GM23338 (cell line): ENCODE results near the gene CYP4B1. TPM values are rescaled to one million over a fixed set of nuclear protein-coding genes. Genes with fewer than 3 reads are reported as not detected.
"Not testable (repeated sequence)": the region's sequence is repeated elsewhere in the genome, so short reads cannot be mapped to it uniquely, and the experiment has no call there.

Source experiments
- ATAC-seq: fragments of 200-7000 bp; cut with Tn5 transposase; 3 replicates; pipeline ENCODE4 v1.9.1; 2020
- DNase-seq: peaks from one replicate; pipeline ENCODE4 v3.0.0-alpha.2; 2015; ENCODE audit warnings: low spot score
- H2AFZ ChIP-seq: fragments of 200-600 bp; sonication (generic); 2 replicates; pipeline ENCODE4 v1.8.0; 2016; ENCODE audit warnings: antibody characterized with exemption, mild to moderate bottlenecking, moderate library complexity
- H3F3A ChIP-seq: fragments of 200-600 bp; sonication (generic); replicated peaks from 2 replicates; pipeline ENCODE4 v1.8.0; 2017; ENCODE audit warnings: antibody characterized with exemption, mixed run types, low read depth
- H3K27ac ChIP-seq: fragments of 200-600 bp; sonication (generic); 2 replicates; pipeline ENCODE4 v1.6.1; 2016; ENCODE audit warnings: low read depth
- H3K27me3 ChIP-seq: fragments of 200-600 bp; sonication (generic); 2 replicates; pipeline ENCODE4 v1.8.0; 2016; ENCODE audit warnings: mild to moderate bottlenecking, mixed run types, moderate library complexity; ENCODE audit not compliant: insufficient read depth
- H3K36me3 ChIP-seq: fragments of 200-600 bp; sonication (generic); 2 replicates; pipeline ENCODE4 v1.8.0; 2016; ENCODE audit warnings: mild to moderate bottlenecking; ENCODE audit not compliant: insufficient read depth
- H3K4me1 ChIP-seq: fragments of 200-600 bp; sonication (generic); 2 replicates; pipeline ENCODE4 v1.8.0; 2016; ENCODE audit warnings: mild to moderate bottlenecking, moderate library complexity; ENCODE audit not compliant: insufficient read depth
- H3K4me2 ChIP-seq: fragments of 200-600 bp; sonication (generic); 2 replicates; pipeline ENCODE4 v1.7.1; 2017; ENCODE audit warnings: mixed run types
- H3K4me3 ChIP-seq: fragments of 200-600 bp; sonication (generic); 2 replicates; pipeline ENCODE4 v1.6.1; 2016; ENCODE audit warnings: mixed run types
- H3K79me2 ChIP-seq: fragments of 200-600 bp; sonication (generic); replicated peaks from 2 replicates; pipeline ENCODE4 v1.8.0; 2017; ENCODE audit warnings: mild to moderate bottlenecking; ENCODE audit not compliant: insufficient read depth
- H3K9me2 ChIP-seq: fragments of 200-600 bp; sonication (generic); 2 replicates; pipeline ENCODE4 v1.8.0; 2017; ENCODE audit not compliant: insufficient read depth
- H4K20me1 ChIP-seq: fragments of 200-600 bp; sonication (generic); replicated peaks from 2 replicates; pipeline ENCODE4 v1.8.0; 2017; ENCODE audit warnings: mild to moderate bottlenecking; ENCODE audit not compliant: insufficient read depth
- H3K27ac Mint-ChIP-seq: 2 replicates; pipeline ENCODE4 v1.8.0; 2020; ENCODE audit warnings: inconsistent platforms, mild to moderate bottlenecking, moderate library complexity, mixed read lengths
- H3K27me3 Mint-ChIP-seq: 3 replicates; pipeline ENCODE4 v1.8.0; 2022; ENCODE audit warnings: low read depth, mild to moderate bottlenecking, moderate library complexity, mixed read lengths, inconsistent platforms; ENCODE audit not compliant: insufficient read depth, poor library complexity
- H3K36me3 Mint-ChIP-seq: 3 replicates; pipeline ENCODE4 v1.8.0; 2021; ENCODE audit warnings: low read depth, mild to moderate bottlenecking, inconsistent platforms, moderate library complexity, mixed read lengths
- H3K4me1 Mint-ChIP-seq: 3 replicates; pipeline ENCODE4 v1.8.0; 2020; ENCODE audit warnings: mild to moderate bottlenecking, inconsistent platforms, mixed read lengths
- H3K4me3 Mint-ChIP-seq: 3 replicates; pipeline ENCODE4 v1.8.0; 2021; ENCODE audit warnings: moderate library complexity, mild to moderate bottlenecking, inconsistent platforms, mixed read lengths
- H3K9me3 Mint-ChIP-seq: 3 replicates; pipeline ENCODE4 v1.8.0; 2020; ENCODE audit warnings: moderate library complexity, mild to moderate bottlenecking, inconsistent platforms, mixed read lengths
- CREB1 ChIP-seq: fragments of 250-450 bp; sonication (Bioruptor Pico); IDR thresholded peaks from 2 replicates; pipeline ENCODE4 v1.5.0; 2020; ENCODE audit warnings: low read depth, mild to moderate bottlenecking, moderate library complexity
- EZH2 ChIP-seq: fragments of 200-600 bp; sonication (generic); IDR thresholded peaks from one replicate; pipeline ENCODE4 v1.8.0; 2017; ENCODE audit warnings: antibody characterized with exemption, mild to moderate bottlenecking, low read depth; ENCODE audit not compliant: unreplicated experiment
- JUNB ChIP-seq: IDR thresholded peaks from one replicate; pipeline ENCODE4 v1.6.1; 2016; ENCODE audit warnings: antibody characterized with exemption; ENCODE audit not compliant: unreplicated experiment
- NANOG ChIP-seq: IDR thresholded peaks from 2 replicates; pipeline ENCODE4 v1.6.1; 2016; ENCODE audit warnings: antibody characterized with exemption, borderline replicate concordance
- STAT1 ChIP-seq: IDR thresholded peaks from one replicate; pipeline ENCODE4 v1.6.1; 2016; ENCODE audit warnings: antibody characterized with exemption; ENCODE audit not compliant: unreplicated experiment
- ZNF114 ChIP-seq: fragments of 250-450 bp; sonication (Bioruptor Pico); IDR thresholded peaks from 2 replicates; pipeline ENCODE4 v1.5.0; 2020; ENCODE audit warnings: mild to moderate bottlenecking, moderate library complexity
- polyA plus RNA-seq: library from polyadenylated mRNA; unstranded; fragments of >200 nt; fragmentation: Nextera tagmentation; extraction: Ambion mirVana; gene quantifications from 2 replicates; pipeline ENCODE4 v1.2.1, GENCODE V29; 2016
- total RNA-seq: library from RNA; depleted of rRNA; stranded (reverse); fragments of >200 nt; shearing (Covaris generic); gene quantifications from 2 replicates; pipeline ENCODE4 v1.2.3, GENCODE V29; 2014
- TF ChIP-seq, protein P1 (sequence below): fragments of 250-450 bp; sonication (Bioruptor Pico); IDR thresholded peaks from 2 replicates; pipeline ENCODE4 v1.5.0; 2020; ENCODE audit warnings: mild to moderate bottlenecking, moderate library complexity
- TF ChIP-seq, protein P2 (sequence below): IDR thresholded peaks from 2 replicates; pipeline ENCODE4 v1.6.1; 2016; ENCODE audit warnings: antibody characterized with exemption
- TF ChIP-seq, protein P3 (sequence below), 2 experiments: fragments of 200-600 bp in 1 of 2; sonication (generic) in 1 of 2; conservative IDR thresholded peaks; 2 replicates each; pipeline versions ENCODE4 v1.5.1 to v1.6.1; 2016 to 2017; ENCODE audit warnings: antibody characterized with exemption in 2 of 2, low read depth in 2 of 2, mild to moderate bottlenecking in 2 of 2, moderate library complexity in 1 of 2

CYP4B1 gene
- total and polyA plus RNA-seq, 2 experiments from 2014 or later: not detected

DNA sequence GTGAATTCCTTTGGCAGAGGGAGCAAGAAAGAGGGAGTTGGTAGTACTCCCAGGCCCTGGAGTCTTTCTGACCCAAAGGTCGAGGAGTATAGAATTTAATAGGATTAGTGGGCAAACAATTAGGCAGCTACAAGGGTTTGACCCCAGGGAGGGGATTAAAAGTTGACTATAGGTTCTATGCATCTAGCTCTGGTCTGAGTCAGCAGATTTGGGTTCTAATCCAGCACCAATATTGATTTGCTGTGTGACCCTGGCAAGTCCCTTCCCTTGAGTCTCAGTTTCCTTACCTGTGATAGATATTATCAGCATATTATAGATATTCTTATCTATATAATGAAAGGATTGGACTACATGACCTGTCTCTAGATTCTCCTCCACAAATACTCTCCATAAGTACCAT, 44.9 kb upstream of the CYP4B1 start:
- Mint-ChIP-seq H3K4me3 (no peak overlapping the region), H3K27me3 (peaks cover 2% of the 10 kb centered on the region), H3K27ac (no peak overlapping the region), H3K9me3 (peaks cover under 1% of the 10 kb centered on the region; the same call in 1 of the 3 replicates), H3K36me3 (no peaks in the 10 kb centered on the region), H3K4me1 (peaks cover 23% of the 10 kb centered on the region)
- DNase-seq (no peak), ATAC-seq (no peak)
- no peak overlapping the region for H3K27ac ChIP-seq
- no peaks in the 10 kb centered on the region for H3K79me2 ChIP-seq
- TF ChIP-seq JUNB (no peak), STAT1 (no peak), NANOG (no peak), CREB1 (no peak), EZH2 (no peak), ZNF114 (CRISPR knock-in tag) (no peak)
- TF ChIP-seq, protein P1, sequence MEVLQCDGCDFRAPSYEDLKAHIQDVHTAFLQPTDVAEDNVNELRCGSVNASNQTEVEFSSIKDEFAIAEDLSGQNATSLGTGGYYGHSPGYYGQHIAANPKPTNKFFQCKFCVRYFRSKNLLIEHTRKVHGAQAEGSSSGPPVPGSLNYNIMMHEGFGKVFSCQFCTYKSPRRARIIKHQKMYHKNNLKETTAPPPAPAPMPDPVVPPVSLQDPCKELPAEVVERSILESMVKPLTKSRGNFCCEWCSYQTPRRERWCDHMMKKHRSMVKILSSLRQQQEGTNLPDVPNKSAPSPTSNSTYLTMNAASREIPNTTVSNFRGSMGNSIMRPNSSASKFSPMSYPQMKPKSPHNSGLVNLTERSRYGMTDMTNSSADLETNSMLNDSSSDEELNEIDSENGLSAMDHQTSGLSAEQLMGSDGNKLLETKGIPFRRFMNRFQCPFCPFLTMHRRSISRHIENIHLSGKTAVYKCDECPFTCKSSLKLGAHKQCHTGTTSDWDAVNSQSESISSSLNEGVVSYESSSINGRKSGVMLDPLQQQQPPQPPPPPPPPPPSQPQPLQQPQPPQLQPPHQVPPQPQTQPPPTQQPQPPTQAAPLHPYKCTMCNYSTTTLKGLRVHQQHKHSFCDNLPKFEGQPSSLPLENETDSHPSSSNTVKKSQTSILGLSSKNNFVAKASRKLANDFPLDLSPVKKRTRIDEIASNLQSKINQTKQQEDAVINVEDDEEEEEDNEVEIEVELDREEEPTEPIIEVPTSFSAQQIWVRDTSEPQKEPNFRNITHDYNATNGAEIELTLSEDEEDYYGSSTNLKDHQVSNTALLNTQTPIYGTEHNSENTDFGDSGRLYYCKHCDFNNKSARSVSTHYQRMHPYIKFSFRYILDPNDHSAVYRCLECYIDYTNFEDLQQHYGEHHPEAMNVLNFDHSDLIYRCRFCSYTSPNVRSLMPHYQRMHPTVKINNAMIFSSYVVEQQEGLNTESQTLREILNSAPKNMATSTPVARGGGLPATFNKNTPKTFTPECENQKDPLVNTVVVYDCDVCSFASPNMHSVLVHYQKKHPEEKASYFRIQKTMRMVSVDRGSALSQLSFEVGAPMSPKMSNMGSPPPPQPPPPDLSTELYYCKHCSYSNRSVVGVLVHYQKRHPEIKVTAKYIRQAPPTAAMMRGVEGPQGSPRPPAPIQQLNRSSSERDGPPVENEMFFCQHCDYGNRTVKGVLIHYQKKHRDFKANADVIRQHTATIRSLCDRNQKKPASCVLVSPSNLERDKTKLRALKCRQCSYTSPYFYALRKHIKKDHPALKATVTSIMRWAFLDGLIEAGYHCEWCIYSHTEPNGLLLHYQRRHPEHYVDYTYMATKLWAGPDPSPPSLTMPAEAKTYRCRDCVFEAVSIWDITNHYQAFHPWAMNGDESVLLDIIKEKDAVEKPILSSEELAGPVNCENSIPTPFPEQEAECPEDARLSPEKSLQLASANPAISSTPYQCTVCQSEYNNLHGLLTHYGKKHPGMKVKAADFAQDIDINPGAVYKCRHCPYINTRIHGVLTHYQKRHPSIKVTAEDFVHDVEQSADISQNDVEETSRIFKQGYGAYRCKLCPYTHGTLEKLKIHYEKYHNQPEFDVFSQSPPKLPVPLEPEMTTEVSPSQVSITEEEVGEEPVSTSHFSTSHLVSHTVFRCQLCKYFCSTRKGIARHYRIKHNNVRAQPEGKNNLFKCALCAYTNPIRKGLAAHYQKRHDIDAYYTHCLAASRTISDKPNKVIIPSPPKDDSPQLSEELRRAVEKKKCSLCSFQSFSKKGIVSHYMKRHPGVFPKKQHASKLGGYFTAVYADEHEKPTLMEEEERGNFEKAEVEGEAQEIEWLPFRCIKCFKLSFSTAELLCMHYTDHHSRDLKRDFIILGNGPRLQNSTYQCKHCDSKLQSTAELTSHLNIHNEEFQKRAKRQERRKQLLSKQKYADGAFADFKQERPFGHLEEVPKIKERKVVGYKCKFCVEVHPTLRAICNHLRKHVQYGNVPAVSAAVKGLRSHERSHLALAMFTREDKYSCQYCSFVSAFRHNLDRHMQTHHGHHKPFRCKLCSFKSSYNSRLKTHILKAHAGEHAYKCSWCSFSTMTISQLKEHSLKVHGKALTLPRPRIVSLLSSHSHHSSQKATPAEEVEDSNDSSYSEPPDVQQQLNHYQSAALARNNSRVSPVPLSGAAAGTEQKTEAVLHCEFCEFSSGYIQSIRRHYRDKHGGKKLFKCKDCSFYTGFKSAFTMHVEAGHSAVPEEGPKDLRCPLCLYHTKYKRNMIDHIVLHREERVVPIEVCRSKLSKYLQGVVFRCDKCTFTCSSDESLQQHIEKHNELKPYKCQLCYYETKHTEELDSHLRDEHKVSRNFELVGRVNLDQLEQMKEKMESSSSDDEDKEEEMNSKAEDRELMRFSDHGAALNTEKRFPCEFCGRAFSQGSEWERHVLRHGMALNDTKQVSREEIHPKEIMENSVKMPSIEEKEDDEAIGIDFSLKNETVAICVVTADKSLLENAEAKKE (CRISPR knock-in tag): no peak
- TF ChIP-seq, protein P2, sequence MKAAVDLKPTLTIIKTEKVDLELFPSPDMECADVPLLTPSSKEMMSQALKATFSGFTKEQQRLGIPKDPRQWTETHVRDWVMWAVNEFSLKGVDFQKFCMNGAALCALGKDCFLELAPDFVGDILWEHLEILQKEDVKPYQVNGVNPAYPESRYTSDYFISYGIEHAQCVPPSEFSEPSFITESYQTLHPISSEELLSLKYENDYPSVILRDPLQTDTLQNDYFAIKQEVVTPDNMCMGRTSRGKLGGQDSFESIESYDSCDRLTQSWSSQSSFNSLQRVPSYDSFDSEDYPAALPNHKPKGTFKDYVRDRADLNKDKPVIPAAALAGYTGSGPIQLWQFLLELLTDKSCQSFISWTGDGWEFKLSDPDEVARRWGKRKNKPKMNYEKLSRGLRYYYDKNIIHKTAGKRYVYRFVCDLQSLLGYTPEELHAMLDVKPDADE: no peak
- TF ChIP-seq, protein P3, sequence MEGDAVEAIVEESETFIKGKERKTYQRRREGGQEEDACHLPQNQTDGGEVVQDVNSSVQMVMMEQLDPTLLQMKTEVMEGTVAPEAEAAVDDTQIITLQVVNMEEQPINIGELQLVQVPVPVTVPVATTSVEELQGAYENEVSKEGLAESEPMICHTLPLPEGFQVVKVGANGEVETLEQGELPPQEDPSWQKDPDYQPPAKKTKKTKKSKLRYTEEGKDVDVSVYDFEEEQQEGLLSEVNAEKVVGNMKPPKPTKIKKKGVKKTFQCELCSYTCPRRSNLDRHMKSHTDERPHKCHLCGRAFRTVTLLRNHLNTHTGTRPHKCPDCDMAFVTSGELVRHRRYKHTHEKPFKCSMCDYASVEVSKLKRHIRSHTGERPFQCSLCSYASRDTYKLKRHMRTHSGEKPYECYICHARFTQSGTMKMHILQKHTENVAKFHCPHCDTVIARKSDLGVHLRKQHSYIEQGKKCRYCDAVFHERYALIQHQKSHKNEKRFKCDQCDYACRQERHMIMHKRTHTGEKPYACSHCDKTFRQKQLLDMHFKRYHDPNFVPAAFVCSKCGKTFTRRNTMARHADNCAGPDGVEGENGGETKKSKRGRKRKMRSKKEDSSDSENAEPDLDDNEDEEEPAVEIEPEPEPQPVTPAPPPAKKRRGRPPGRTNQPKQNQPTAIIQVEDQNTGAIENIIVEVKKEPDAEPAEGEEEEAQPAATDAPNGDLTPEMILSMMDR (conservative IDR thresholded peaks at IDR 0.05; ENCODE audit: low read depth in 2 of 2): no peak
- H4K20me1 ChIP-seq: no peaks in the 10 kb centered on the region
- no peak overlapping the region for H2AFZ ChIP-seq
- no peaks in the 10 kb centered on the region for H3K36me3 ChIP-seq
- H3F3A ChIP-seq: no peaks in the 10 kb centered on the region
- no peaks in the 10 kb centered on the region for H3K9me2 ChIP-seq
- H3K4me3 ChIP-seq: no peak overlapping the region
- no peak overlapping the region for H3K4me2 ChIP-seq
- peaks cover 17% of the 10 kb centered on the region; the same call in 1 of the 2 replicates for H3K4me1 ChIP-seq
- no peaks in the 10 kb centered on the region for H3K27me3 ChIP-seq

DNA sequence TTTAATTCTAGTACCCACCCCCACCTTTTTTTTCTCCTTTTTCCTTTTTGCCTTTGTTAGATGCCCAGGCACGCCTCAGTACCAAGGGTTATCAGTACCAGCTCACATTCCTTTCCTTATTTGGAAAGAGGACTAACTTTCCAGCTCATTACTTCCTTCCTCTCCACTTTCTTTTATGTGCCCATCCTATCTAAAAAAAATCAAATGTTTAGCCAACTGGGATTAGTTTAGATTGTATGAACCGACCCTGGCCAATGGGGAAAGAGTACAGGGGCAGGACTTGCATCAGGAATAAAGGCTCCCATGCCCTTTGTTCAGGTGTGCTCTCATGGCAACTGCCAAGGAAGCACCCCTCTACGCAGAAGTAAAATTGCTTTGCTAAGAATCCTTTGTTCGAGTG, 44.1 kb upstream of the CYP4B1 start:
- not testable (repeated sequence) for ATAC-seq, H3K9me3 Mint-ChIP-seq, H3F3A ChIP-seq, H3K79me2 ChIP-seq, H3K27ac Mint-ChIP-seq, H3K9me2 ChIP-seq, H3K36me3 ChIP-seq, H4K20me1 ChIP-seq, H2AFZ ChIP-seq, H3K4me3 Mint-ChIP-seq, DNase-seq, H3K4me3 ChIP-seq, H3K27ac ChIP-seq, H3K36me3 Mint-ChIP-seq, H3K27me3 Mint-ChIP-seq, H3K4me2 ChIP-seq, H3K27me3 ChIP-seq
- H3K4me1 ChIP-seq: peaks cover 17% of the 10 kb centered on the region; the same call in 1 of the 2 replicates
- H3K4me1 Mint-ChIP-seq: peaks cover 23% of the 10 kb centered on the region
